Pancreas (tissue), 10 donors: Measurements from ENCODE around the gene SLC35F1. TPM values are rescaled to one million over a fixed set of nuclear protein-coding genes. Genes with fewer than 3 reads are reported as not detected.
A peak's percentile ranks its signal among the peaks of the same experiment; 100 is the strongest.

Experiments
- ATAC-seq, 4 donors: fragments of 200-7000 bp; cut with Tn5 transposase; one replicate each; pipeline versions ENCODE4 v1.8.0 to v1.9.1; 2020; ENCODE audit warnings: mild to moderate bottlenecking in 4 of 4, moderate library complexity in 4 of 4
- DNase-seq, 6 donors: peaks; one replicate each; pipeline ENCODE4 v3.0.0-alpha.2; 2020
- FAIRE-seq: peaks from 2 replicates; lab custom pipeline; 2012; peaks lifted over from hg19 to GRCh38; lab: Jason Lieb, UNC
- H3K27ac ChIP-seq, 4 donors: fragments of 200-600 bp; sonication (generic); 1 replicate in 3 of 4; 2 replicates in 1 of 4; pipeline versions ENCODE4 v1.5.0 to v1.8.0; 2020
- H3K27me3 ChIP-seq, 4 donors: fragments of 200-600 bp; one replicate each; pipeline ENCODE4 v1.8.0; 2021
- H3K36me3 ChIP-seq, 3 donors: fragments of 200-600 bp; sonication (generic) in 1 of 3; one replicate each; pipeline versions ENCODE4 v1.5.0 to v1.8.0; 2020 to 2021
- H3K4me1 ChIP-seq, 3 donors: fragments of 200-600 bp; one replicate each; pipeline ENCODE4 v1.8.0; 2021
- H3K4me3 ChIP-seq, 4 donors: fragments of 200-600 bp; sonication (generic) in 2 of 4; one replicate each; pipeline versions ENCODE4 v1.5.0 to v1.8.0; 2020 to 2021
- H3K9me3 ChIP-seq, 4 donors: fragments of 200-600 bp; one replicate each; pipeline ENCODE4 v1.8.0; 2021
- CTCF ChIP-seq, 4 donors: fragments of 200-600 bp; sonication (generic) in 3 of 4; IDR thresholded peaks; one replicate each; pipeline versions ENCODE4 v1.5.0 to v1.8.0; 2021; ENCODE audit warnings: antibody characterized with exemption in 4 of 4
- WGBS, 2 donors: extraction: QIAGEN DNeasy Blood & Tissue Kit; methylation state at CpG; one replicate each; pipeline ENCODE4 v1.1.7; 2013; 5-methylcytosine and 5-hydroxymethylcytosine counted together
- intact Hi-C, 3 donors: fragments of 100-400 bp; cut with DNase I; formaldehyde crosslinking; loops; one replicate each; pipeline versions ENCODE4 v1.11.1 to v1.14.2; 2022
- polyA plus RNA-seq, 2 donors: library from polyadenylated mRNA; stranded (reverse); fragments of 200-250 nt; gene quantifications; one replicate each; pipeline ENCODE4 v1.2.3, GENCODE V29; 2013
- total RNA-seq, 6 donors: library from RNA; stranded (reverse); fragmentation: NEBNext Ultra II Directional in 4 of 6; extraction: Animal tissue kit (Norgen Biotek cat#: 25700) in 4 of 6; gene quantifications; one replicate each; pipeline versions ENCODE4 v1.2.1 to v1.2.4, GENCODE V29; 2021 to 2023
- donor health status: healthy with polysubstance abuse.
- donor health status: DM: no; HTN: no; CAD: no; lungs with moderate emphysema.
- donor health status: DM: no; HTN: no; CAD: no.
- donor health status: control.
- donor health status: control.
- donor health status: Bipolar disorder and iron deficiency.
- donor health status: DM: yes; HTN: yes; CAD: no.
- donor health status: DM: no; HTN: no; CAD: no.
- donor health status: DM: no; HTN: no; CAD: no.
- donor health status: DM: yes; HTN: yes; CAD: no.

SLC35F1 gene
- total and polyA plus RNA-seq, 8 donors = 0.14 to 2.1 (median 0.29) TPM

- DNase-seq (peak in 1 of 6 donors; percentile 17), FAIRE-seq (peak; percentile 75)
Measured at GRCh38 chr6:117976030-117976651, 69.1 kb downstream of the SLC35F1 start.

GRCh38 chr6:117985916-117986315 is 78.9 kb downstream of the SLC35F1 start:
- FAIRE-seq (no peak), ATAC-seq (no peak), DNase-seq (no peak)
- intact Hi-C loops = no loop called here
- H3K4me3 ChIP-seq = no peak overlapping the region
- WGBS, 2 donors = 79% methylated on average over 1 of the region's 1 CpG
- H3K27me3 ChIP-seq = no peaks in the 10 kb centered on the region
- no peaks in the 10 kb centered on the region for H3K4me1 ChIP-seq
- no peak for TF ChIP-seq CTCF (IDR thresholded peaks at IDR 0.05)
- H3K27ac ChIP-seq = no peak overlapping the region
- no peaks in the 10 kb centered on the region for H3K9me3 ChIP-seq
- no peaks in the 10 kb centered on the region for H3K36me3 ChIP-seq

More at GRCh38 chr6:117976030-117976651, 69.1 kb downstream of the SLC35F1 start:
- no peaks in the 10 kb centered on the region for H3K36me3 ChIP-seq
- ATAC-seq = peak in 3 of 4 donors; percentile 71 to 75 (median 73)
- 2% methylated on average over 2 of the region's 2 CpGs for WGBS, 2 donors
- no peak overlapping the region for H3K4me3 ChIP-seq
- intact Hi-C loops = no loop called here
- H3K9me3 ChIP-seq = no peaks in the 10 kb centered on the region
- H3K4me1 ChIP-seq = no peaks in the 10 kb centered on the region
- peak in 3 of 4 donors; percentile 35 to 54 (median 43) for TF ChIP-seq CTCF (IDR thresholded peaks at IDR 0.05)
- no peaks in the 10 kb centered on the region for H3K27me3 ChIP-seq
- no peak overlapping the region for H3K27ac ChIP-seq

- FAIRE-seq = no peak
- no peak for ATAC-seq
- Histone ChIP-seq H3K9me3 (no peaks in the 10 kb centered on the region), H3K4me3 (no peak overlapping the region), H3K27me3 (no peaks in the 10 kb centered on the region), H3K4me1 (no peaks in the 10 kb centered on the region), H3K27ac (no peak overlapping the region), H3K36me3 (no peaks in the 10 kb centered on the region)
- 58 to 66% methylated on average over 4 of the region's 4 CpGs for WGBS, 2 donors
- TF ChIP-seq CTCF (IDR thresholded peaks at IDR 0.05) = no peak
- no peak for DNase-seq
- intact Hi-C loops = no loop called here
Measured at GRCh38 chr6:117986396-117986795, 79.3 kb downstream of the SLC35F1 start.

GRCh38 chr6:117989086-117989485 is 82.0 kb downstream of the SLC35F1 start:
- ATAC-seq (no peak), FAIRE-seq (no peak), DNase-seq (no peak)
- Histone ChIP-seq H3K4me3 (no peak overlapping the region), H3K9me3 (no peaks in the 10 kb centered on the region), H3K27me3 (no peaks in the 10 kb centered on the region), H3K4me1 (no peaks in the 10 kb centered on the region), H3K36me3 (no peaks in the 10 kb centered on the region), H3K27ac (no peak overlapping the region)
- WGBS, 2 donors = 67 to 70% methylated on average over 3 of the region's 3 CpGs
- no peak for TF ChIP-seq CTCF (IDR thresholded peaks at IDR 0.05)
- intact Hi-C loops = no loop called here

GRCh38 chr6:117990151-117990550 is 83.1 kb downstream of the SLC35F1 start:
- FAIRE-seq (no peak), DNase-seq (no peak), ATAC-seq (no peak)
- Histone ChIP-seq H3K4me1 (no peaks in the 10 kb centered on the region), H3K9me3 (no peaks in the 10 kb centered on the region), H3K4me3 (no peak overlapping the region), H3K27ac (no peak overlapping the region), H3K27me3 (no peaks in the 10 kb centered on the region), H3K36me3 (no peaks in the 10 kb centered on the region)
- WGBS, 2 donors = 59 to 62% methylated on average over 1 of the region's 1 CpG
- intact Hi-C loops = no loop called here
- no peak for TF ChIP-seq CTCF (IDR thresholded peaks at IDR 0.05)
